ENCODE measurements around the gene LARP7.
"Not testable (repeated sequence)": the region's sequence is repeated elsewhere in the genome, so short reads cannot be mapped to it uniquely, and the experiment has no call there.

The LARP7 gene

DNA sequence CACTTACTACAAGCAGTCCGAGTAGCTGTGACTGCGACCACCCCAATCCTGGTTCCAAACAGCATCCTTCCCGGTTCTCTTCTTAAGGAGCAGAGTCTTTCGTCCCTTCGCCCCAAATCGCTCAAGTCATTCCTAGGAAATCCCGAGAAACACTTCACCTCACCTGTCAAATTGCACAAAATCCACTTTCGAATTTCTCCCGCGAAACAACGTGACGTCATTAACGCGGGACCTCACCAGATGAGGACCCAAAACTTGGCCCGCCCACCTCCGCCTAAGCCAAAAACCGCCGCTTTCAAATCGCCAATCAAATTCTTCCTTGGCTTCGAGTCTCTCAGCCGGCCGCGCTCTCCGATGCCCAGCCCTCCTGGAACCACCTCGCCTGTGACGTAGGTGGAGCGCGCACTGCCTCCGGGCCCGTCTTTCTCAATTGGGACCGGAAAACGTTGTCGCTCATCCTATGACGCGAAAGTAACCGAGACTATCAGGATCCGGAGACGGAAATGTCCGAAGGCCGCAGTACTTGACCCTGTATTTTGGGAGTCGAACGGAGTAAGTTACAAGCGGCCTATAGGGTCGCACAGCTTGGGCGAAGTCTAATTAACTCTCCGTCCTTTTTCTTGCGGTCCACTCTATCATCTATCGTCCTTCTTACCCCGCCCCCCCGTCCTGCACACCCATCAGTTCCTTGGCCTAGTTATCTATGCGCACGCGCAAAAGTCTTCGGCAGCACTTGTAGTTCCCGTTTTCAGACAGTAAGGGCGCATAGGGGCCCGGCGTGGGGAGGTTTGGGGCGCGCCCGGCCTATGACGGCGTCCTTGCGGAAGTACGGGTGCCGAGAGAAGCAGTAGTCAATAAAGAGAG is at the start of gene LARP7, which contains the start of gene ZGRF1:
LARP7 (plus strand) TSS at position 456 of the 864 bp plus-strand sequence. CDS start 7,527 bp downstream, outside the sequence.
ZGRF1 (minus strand) TSS at position 222 of the 864 bp plus-strand sequence. CDS start 3,733 bp downstream, outside the sequence.
- peak; percentile 98 for DNase-seq

DNA sequence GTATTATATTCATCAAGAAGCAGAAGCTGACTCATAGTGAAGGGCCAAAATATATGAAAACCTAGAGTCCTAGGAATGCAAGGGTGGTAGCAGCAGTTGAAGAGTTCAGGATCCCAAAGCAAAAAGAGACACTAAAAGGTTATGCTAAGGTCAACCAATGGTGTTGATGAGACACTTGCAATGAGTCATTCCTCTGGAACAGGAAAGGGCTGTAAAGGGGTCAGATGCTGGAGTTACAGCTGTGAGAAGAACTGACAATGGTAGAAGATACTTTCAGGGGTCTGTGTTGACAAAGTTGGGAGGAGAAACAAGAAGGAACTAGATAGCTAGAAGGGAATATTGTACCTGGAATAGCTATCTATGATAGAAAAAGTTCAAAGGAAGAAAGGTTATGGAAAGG is 47.7 kb upstream of the LARP7 start:
- no peak for DNase-seq

DNA sequence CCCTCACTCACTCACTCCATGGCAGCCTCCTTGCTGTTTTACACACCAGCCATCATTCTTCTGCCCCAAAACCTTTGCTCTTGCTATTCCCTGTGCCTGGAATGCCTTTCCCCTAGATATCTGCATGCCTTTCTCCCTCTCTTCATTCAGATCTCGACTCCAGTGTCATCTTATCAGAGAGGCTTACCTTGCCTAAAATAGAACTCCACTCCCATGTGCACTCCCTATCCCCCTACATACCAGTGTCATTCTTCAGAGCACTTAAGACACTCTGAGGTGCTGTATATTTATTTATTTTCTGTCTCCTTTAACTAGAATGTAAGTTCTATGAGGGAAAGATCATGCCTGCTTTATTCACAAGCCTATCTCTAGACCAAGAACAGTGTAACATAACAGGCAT is 45.4 kb upstream of the LARP7 start:
- no peak for DNase-seq

DNA sequence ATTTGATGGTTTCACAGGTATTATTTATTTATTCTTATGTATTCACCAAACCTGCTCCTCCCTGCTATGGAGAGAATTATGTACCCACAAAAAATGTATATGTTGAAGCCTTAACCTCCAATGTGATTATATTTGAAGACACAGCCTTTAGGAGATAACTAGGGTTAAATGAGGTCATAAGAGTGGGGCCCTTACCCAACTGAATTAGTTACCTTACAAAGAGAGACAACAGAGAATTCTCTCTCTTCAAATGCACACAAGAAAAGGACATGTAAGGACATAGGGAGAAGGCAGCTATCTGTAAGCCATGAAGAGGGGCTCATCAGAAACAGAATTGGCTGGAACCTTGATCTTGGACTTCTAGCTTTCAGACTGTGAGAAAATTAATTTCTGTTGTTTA is 44.2 kb upstream of the LARP7 start:
- no peak for DNase-seq

DNA sequence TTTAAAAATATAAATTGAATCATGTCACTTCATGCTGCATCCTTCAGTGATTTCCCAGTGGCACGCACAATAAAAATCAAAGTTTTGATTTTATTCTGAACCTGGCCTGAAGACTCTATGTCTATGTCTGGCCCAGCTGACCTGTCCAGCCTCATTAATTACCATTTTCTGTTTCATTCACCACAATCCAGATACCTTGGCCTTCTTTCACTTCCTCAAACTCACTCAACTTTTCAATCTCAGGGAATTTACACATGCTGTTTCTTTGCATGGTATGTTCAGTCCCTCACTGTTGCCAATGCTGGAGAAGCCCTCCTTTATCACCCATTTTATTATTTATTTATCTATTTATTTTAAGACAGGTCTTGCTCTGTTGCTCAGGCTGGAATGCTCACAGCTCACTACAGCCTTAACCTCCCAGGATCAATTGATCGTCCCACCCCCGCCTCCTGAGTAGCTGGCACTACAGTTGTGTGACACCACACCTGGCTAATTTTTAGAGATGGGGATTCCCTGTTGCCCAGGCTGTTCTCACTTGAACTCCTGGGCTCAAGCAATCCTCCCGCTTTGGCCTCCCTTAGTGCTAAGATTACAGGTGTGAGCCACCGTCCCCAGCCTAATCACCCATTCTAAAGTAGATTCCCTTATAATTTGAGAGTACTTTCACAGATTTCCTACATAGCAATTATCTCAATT is 43.4 kb upstream of the LARP7 start:
- no peak for DNase-seq

DNA sequence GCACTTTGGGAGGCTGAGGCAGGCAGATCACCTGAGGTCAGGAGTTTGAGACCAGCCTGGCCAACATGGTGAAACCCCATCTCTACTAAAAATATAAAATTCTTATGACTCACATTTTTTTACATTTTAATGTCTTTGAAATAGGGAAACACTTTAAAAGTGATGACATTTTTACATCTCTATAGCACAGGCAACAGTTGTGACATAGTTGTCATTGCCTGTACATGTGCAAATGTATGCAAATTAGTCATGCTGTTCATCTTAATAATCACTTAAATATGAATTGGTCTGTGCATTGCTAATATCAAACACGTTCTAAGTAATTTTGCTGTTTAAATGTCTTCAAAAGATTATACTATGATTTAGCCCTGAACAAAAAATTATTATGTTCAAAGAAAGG is 42.0 kb upstream of the LARP7 start:
- no peak for DNase-seq

DNA sequence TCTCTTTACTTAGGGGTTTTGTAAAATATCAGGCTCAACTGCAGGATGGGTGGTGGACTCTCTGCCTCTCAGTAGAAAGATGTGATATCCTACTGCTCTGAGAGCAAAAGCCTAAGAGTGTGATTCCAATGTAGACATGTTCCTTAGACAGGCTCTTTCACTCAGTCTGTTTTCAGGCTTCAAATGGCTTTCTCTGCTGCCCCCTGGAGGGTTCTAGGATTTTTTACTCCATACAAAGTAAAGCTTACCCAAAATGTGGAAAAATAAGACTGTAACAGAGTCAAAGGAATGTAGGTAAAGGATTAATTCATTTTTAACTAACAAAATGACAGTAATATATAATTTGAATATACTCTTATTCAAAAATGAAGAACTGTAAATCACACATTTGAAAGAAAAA is 32.4 kb upstream of the LARP7 start:
- peak; percentile 67 for DNase-seq

DNA sequence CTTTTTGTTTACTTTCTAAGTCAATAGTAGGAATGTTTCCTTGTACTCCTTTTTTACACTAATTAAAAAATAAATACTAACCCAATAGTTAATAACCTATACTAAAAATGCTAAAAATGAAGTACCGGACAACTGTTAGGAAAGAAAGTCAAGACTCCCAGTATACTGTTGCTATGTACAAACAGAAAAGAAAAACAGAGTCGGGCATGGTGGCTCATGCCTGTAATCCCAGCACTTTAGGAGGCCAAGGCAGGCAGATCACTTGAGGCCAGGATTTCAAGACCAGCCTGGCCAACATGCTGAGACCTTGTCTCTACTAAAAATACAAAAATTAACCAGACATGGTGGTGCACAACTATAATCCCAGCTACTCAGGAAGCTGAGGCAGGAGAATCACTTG is 24.1 kb upstream of the LARP7 start:
- DNase-seq, result not testable (repeated sequence)

DNA sequence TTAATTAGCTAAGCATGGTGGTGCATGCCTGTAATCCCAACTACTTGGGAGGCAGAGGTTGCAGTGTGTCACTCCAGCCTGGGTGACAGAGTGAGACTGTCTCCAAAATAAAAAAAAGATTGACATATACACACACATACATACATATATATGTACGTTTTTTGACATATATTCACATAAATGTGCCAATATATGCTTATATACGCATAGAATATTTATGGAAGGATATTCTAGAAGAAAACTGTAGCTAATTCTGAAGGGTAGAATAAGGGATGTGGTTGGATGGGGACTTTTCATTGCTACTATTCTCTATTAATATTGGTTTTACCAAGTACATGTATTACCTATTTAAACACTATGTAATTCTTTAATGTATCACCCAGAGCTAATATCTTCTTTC is 20.0 kb upstream of the LARP7 start:
- no peak for DNase-seq

DNA sequence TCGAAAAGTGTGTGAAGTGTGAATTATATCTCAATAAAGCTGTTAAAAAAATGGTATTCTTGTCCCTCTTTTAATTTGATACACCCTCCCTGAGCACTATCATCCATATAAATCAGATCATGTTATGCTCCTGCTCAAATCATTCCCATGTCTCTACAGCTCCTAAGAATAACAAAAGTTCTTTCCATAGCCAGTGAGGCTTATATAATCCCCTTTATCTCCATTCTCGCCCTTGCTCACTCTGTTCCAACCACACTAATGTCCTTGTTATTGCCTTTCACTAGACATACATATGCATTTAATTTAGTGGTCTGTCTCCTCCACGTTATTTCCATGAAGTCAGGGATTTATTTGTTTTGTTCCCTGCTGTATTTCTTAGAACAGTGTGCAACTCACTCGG is 10.7 kb upstream of the LARP7 start:
- no peak for DNase-seq

DNA sequence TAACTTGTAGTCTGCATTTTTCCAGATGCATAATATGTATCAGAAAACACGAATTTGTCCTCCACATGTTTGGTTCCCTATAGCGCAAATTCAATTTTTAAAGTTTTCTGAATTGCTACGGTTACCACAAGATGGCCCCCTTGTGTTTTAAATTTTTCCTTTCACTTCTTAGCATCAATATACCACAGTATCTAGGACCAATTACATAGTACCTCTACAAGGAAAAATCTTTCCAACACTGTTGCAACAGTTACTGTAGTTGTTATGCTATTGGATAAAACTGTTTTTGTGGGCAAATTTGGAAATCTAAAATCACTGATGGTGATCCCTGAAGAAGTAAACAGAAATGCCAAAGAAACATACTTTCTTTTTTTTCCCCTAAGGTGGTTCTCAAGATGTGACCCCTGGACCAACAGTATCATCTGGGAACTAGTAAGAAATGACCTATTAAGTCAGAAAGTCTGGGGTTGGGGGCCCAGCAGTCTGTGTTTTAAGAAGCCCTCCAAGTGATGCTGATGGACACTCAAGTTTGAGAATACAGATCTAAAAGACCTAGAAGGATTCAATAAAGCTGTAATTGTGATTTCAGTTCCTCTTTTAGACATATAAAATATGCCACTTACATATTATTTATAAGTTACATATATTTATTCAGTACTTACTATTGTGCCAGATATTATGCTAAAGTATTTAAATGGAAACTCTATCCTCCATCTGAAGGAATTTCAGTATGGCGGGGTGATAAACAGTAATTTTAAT is 3.3 kb upstream of the LARP7 start:
- peak; percentile 9 for DNase-seq

DNA sequence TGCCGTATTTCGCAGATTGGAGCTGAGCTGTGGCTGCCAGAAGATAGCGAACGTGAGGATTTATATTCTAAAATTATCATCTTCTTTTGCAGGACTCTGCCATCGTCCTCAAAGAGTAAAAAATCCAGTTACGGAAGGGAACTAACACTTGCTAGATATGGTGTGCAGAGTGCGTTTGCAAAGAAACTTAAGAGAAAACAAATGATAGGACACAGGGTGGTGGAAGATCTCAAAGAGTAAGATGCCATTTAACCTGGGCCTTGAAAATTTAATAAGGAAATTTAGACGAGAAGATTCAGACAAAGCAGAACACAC is 566 bp downstream of the LARP7 start:
- DNase-seq, result peak; percentile 41

DNA sequence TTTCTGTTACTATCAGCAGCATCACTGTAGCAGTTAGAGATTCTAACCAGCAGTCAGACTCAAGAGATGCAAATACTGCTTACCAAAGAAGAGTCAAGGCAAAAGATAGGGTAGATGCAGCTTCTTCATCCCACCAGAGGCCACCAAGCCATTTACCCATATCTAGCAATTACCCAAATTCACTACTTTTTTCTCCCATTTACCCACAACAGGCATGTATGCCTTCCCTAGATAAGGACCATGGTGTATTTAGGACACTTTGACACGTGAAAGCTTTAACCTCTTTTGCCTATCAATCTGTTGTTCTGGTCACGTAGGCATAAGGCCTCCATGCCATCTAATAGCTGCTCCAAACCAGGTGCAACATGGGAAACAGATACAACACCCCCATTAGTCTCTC is 5.6 kb downstream of the LARP7 start:
- DNase-seq, result no peak

DNA sequence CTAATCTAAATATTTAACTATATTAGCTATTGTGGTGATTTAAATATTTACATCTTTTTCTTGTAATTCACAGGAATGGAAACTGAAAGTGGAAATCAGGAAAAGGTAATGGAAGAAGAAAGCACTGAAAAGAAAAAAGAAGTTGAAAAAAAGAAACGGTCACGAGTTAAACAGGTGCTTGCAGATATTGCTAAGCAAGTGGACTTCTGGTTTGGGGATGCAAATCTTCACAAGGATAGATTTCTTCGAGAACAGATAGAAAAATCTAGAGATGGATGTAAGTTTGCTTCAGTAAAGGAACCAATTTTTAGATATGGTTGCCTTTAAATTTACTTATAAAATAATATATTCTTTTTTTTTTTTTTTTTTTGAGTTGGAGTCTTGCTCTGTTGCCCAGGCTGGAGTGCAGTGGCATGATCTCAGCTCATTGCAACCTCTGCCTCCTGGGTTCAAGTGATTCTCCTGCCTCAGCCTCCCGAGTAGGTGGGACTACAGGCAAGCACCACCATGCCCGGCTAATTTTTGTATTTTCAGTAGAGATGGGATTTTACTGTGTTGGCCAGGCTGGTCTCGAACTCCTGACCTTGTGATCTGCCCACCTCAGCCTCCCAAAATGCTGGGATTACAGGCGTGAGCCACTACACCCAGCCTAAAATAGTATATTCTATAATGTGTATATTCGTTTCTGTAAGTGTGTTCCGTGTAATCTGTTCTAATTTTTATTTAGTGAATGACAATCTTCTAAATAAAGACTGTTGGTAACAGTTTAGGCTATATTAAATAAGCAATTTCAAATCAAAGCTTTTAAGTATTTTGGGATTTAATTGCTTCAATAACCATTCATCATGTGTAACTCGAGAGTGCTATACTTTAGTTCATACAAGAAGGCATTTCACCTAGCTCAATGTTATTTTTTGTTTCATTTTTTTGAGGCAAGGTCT is 7.9 kb downstream of the LARP7 start:
- not testable (repeated sequence) for DNase-seq

DNA sequence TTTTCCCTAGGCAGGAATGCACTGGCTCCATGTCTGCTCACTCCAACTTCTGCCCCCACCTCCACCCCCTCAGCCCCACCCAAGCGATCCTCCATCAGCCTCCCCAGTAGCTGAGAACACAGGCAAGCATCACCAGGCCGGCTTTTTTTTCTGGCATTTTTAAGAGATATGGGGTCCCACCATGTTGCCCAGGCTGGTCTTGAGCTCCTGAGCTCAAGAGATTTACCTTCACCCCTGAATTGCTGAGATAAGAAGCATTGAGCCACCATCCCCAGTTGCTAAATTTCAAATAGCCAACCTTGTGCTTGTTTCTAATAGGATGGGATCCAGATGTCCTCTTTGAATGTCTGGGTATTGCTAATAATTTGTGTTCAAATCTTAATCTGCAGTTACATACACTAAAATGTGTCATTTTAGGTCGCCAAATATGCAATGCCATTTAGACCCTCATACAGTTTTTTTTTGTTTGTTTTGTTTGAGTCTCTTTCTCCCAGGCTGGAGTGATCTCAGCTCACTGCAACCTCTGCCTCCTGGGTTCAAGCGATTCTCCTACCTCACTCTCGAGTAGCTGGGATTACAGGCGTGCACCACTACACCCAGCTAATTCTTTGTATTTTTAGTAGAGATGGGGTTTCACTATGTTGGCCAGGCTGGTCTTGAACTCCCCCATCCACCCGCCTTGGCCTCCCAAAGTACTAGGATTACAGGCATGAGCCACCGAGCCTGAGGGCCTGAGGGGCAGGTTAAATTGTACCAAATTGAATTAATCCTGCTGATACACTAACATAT is 8.8 kb downstream of the LARP7 start:
- no peak for DNase-seq

DNA sequence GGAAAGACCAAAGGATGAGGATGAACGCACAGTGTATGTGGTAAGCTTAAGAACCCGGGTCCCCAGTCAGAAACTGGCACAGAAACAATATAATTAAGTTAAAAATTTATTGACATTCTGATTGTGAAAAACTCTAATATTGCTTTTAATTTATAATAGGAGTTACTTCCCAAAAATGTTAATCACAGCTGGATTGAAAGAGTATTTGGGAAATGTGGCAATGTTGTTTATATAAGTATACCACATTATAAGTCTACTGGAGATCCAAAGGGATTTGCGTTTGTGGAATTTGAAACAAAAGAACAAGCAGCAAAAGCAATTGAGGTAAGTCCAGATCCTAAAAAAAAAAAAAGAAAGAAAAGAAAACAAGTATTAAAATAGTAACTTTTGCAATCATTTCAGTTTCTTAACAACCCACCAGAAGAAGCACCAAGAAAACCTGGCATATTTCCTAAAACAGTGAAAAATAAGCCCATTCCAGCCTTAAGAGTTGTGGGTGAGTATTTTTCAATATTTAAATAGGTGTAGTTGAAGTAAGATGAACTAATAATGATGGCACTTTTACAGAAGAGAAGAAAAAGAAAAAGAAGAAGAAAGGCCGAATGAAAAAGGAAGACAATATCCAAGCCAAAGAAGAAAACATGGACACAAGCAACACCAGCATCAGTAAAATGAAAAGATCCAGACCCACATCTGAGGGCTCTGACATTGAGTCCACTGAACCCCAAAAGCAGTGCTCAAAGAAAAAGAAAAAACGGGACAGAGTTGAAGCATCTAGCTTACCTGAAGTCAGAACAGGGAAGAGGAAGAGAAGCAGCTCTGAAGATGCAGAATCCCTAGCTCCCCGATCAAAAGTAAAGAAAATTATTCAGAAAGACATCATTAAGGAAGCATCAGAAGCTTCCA is 9.9 kb downstream of the LARP7 start:
- no peak for DNase-seq

DNA sequence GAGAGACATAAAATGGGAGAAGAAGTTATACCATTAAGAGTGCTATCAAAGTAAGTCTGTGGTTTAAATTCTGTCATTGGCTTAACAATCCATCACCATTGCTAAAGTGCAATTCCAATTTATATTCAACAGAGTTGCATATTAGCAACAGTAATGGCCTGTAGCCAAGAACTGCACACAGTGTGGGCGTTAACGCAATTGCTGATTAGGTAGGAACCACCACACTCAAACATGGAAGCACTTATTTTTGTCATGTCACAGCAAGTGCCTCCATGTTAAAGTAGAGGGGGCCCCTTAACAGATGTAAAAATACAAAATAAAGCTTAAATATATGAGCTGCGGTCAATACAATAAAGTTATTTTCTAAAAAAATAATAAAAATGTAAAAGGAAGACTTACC is 10.8 kb downstream of the LARP7 start:
- no peak for DNase-seq

DNA sequence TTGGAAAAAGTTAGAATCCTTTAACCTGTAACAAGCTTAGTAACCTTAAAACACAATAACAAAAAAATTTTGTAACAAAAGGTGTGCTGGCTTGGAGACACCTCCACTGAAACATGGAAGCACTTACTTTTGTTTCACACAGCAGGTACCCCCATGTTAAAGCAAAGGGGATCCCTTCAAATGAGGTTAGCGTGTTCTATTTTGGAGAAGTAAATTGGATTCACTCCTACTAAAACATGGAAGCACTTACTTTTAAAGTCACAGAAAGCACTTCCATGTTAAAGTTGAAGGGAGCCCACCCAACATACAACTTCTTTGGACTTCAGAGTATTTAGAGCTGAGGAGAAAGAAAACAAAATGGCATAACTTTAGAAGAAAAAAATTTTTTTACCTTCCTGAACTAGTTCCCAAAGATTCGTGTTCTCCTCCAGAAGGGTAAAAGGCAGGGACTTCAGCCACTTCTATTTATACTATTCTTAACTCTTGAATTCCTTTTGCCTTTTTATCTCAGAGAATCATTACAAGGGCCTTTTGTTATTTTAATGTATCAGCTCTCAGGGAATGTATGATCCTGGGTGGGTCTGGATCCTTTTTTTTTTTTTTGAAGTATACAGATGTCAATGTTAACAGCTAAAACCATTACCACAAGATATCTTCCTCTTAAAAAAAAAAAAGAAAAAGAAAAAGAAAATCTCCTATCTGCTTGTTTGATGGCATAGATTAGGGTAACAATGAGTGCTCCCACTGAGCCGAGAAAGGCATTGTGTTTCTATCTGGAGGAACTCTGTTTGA is 11.5 kb downstream of the LARP7 start:
- no peak for DNase-seq

DNA sequence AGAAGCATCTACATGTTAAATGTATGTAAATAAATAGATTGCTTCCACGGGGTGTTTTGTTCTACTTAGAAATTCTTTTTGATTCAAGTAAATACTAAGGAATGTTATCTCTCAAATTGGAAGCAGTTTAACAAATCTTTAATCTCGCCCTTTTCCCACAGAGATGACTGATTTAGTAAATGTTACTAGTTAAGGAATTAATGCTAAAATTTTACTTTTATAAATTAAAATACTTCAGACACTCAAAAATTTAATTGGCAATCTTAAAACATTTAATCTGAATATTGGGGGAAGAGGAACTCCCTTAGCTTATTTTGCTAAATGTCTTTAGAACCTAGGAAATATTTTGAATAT is 12.1 kb downstream of the LARP7 start:
- no peak for DNase-seq

DNA sequence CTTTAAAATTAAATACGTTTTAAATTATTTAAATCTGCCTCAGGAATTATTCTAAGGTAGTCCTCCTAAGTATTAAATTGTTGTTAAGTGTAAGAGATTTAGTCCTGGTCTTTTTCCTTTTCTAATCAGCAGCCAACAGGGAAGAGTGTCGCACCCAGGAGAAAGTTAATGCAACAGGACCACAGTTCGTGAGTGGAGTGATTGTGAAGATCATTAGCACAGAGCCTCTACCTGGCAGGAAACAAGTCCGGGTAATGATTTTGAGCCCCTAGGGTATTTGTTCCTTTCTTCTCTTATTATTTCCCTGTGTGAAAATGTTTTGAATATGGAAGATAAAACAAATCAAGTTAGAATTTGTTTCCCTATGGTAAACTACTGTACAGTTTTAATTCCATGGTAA is 13.4 kb downstream of the LARP7 start:
- no peak for DNase-seq

All from NCI-H69 (cell line).